OCI-LY7 (cell line): ENCODE data around the gene NAA40. TPM values are rescaled to one million over a fixed set of nuclear protein-coding genes. Genes with fewer than 3 reads are reported as not detected.

Source experiments
- BruUV-seq: library from RNA; stranded (reverse); fragments of 400-500 nt; replicated peaks from 2 replicates; lab custom pipeline; 2021; lab: Mats Ljungman, UMichigan
- CTCF ChIA-PET: fragments of 300-600 bp; sonication (Branson Sonifier 250); formaldehyde crosslinking; loops from one replicate; lab custom pipeline; 2022; ENCODE audit warnings: antibody characterized with exemption; ENCODE audit not compliant: unreplicated experiment; lab: Charles Lee
- POLR2A ChIA-PET: fragments of 300-600 bp; sonication (Branson Sonifier 250); formaldehyde crosslinking; loops from one replicate; lab custom pipeline; 2022; ENCODE audit warnings: antibody characterized with exemption; lab: Charles Lee
- DNase-seq: peaks from one replicate; pipeline ENCODE4 v3.0.0-alpha.2; 2015; ENCODE audit warnings: low spot score
- H2AFZ ChIP-seq: fragments of 200-600 bp; sonication (generic), shearing (Covaris generic); 2 replicates; pipeline ENCODE4 v1.6.1; 2014; ENCODE audit warnings: mild to moderate bottlenecking, antibody characterized with exemption, low read length, moderate library complexity
- H3K27ac ChIP-seq: fragments of 200-600 bp; sonication (generic); 2 replicates; pipeline ENCODE4 v1.5.1; 2014; ENCODE audit warnings: mixed run types, low read depth, mild to moderate bottlenecking, moderate library complexity, low read length, inconsistent platforms; ENCODE audit not compliant: poor library complexity, severe bottlenecking
- H3K36me3 ChIP-seq: fragments of 200-600 bp; sonication (generic); 2 replicates; pipeline ENCODE4 v1.6.1; 2014; ENCODE audit warnings: mild to moderate bottlenecking, antibody characterized with exemption, low read length, moderate library complexity, mixed read lengths; ENCODE audit not compliant: insufficient read depth
- H3K4me1 ChIP-seq: fragments of 200-600 bp; sonication (generic); 2 replicates; pipeline ENCODE4 v1.5.1; 2014; ENCODE audit warnings: mild to moderate bottlenecking, low read length; ENCODE audit not compliant: insufficient read depth, poor library complexity, severe bottlenecking
- H3K4me2 ChIP-seq: fragments of 200-600 bp; sonication (generic); 2 replicates; pipeline ENCODE4 v1.6.1; 2014; ENCODE audit warnings: mild to moderate bottlenecking, low read length
- H3K4me3 ChIP-seq: fragments of 200-600 bp; sonication (generic); 2 replicates; pipeline ENCODE4 v1.5.1; 2014; ENCODE audit warnings: mild to moderate bottlenecking, low read depth, low read length; ENCODE audit not compliant: poor library complexity, severe bottlenecking
- H3K79me2 ChIP-seq: fragments of 200-600 bp; sonication (generic); 2 replicates; pipeline ENCODE4 v1.6.1; 2016; ENCODE audit warnings: low read depth, mild to moderate bottlenecking, low read length, moderate library complexity, mixed read lengths; ENCODE audit not compliant: insufficient read depth
- H3K9me2 ChIP-seq: fragments of 200-600 bp; sonication (generic); 2 replicates; pipeline ENCODE4 v1.6.1; 2016; ENCODE audit warnings: mild to moderate bottlenecking, low read length, mixed read lengths; ENCODE audit not compliant: insufficient read depth
- H3K9me3 ChIP-seq: fragments of 200-600 bp; sonication (generic); 2 replicates; pipeline ENCODE4 v1.6.1; 2014; ENCODE audit warnings: mild to moderate bottlenecking, mixed run types, low read length, mixed read lengths
- H4K20me1 ChIP-seq: fragments of 200-600 bp; sonication (generic); 2 replicates; pipeline ENCODE4 v1.6.1; 2014; ENCODE audit warnings: mild to moderate bottlenecking, antibody characterized with exemption, low read length, moderate library complexity, mixed read lengths; ENCODE audit not compliant: insufficient read depth
- EZH2phosphoT487 ChIP-seq: fragments of 200-600 bp; sonication (generic); IDR thresholded peaks from 2 replicates; pipeline ENCODE4 v1.6.1; 2018; ENCODE audit warnings: low read depth, borderline replicate concordance, mild to moderate bottlenecking, mixed run types, antibody characterized with exemption, low read length, moderate library complexity, mixed read lengths
- intact Hi-C: fragments of 100-400 bp; cut with micrococcal nuclease; formaldehyde crosslinking; loops from one replicate; pipeline ENCODE4 v1.10.0; 2022; ENCODE audit not compliant: unreplicated experiment
- total RNA-seq, 2 experiments: library from RNA; depleted of rRNA in 1 of 2; stranded (reverse); fragments of >200 nt in 1 of 2; shearing (Covaris generic) in 1 of 2; gene quantifications; 2 replicates each; pipeline ENCODE4 v1.2.3, GENCODE V29; 2014 to 2022
- TF ChIP-seq, protein P1 (sequence below): fragments of 200-600 bp; sonication (generic); conservative IDR thresholded peaks from 2 replicates; pipeline ENCODE4 v1.5.1; 2014; ENCODE audit warnings: mild to moderate bottlenecking, antibody characterized with exemption, low read length, moderate library complexity, mixed read lengths

NAA40 gene
- total RNA-seq, 2 experiments from 2014 or later = 24.5 to 45.5 TPM

- intact Hi-C loops = no loop called here
- peaks cover 10% of the 10 kb centered on the region for H3K4me1 ChIP-seq
- no peak overlapping the region for H3K4me2 ChIP-seq
- H3K79me2 ChIP-seq = no peaks in the 10 kb centered on the region
- no TSS peak for BruUV-seq
- no peaks in the 10 kb centered on the region for H3K9me2 ChIP-seq
- no peaks in the 10 kb centered on the region for H4K20me1 ChIP-seq
- H3K36me3 ChIP-seq = no peaks in the 10 kb centered on the region
- TF ChIP-seq, protein P1, sequence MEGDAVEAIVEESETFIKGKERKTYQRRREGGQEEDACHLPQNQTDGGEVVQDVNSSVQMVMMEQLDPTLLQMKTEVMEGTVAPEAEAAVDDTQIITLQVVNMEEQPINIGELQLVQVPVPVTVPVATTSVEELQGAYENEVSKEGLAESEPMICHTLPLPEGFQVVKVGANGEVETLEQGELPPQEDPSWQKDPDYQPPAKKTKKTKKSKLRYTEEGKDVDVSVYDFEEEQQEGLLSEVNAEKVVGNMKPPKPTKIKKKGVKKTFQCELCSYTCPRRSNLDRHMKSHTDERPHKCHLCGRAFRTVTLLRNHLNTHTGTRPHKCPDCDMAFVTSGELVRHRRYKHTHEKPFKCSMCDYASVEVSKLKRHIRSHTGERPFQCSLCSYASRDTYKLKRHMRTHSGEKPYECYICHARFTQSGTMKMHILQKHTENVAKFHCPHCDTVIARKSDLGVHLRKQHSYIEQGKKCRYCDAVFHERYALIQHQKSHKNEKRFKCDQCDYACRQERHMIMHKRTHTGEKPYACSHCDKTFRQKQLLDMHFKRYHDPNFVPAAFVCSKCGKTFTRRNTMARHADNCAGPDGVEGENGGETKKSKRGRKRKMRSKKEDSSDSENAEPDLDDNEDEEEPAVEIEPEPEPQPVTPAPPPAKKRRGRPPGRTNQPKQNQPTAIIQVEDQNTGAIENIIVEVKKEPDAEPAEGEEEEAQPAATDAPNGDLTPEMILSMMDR = no peak
- no peak for TF ChIP-seq EZH2phosphoT487
- no peak for DNase-seq
- no peak overlapping the region for H3K27ac ChIP-seq
- no peaks in the 10 kb centered on the region for H3K9me3 ChIP-seq
- CTCF ChIA-PET = interaction anchor here (0.6 kb wide), 1 partner anchor 17 kb away, joined by 3 read pairs; no protein-coding TSS in a partner anchor
- H3K4me3 ChIP-seq = no peak overlapping the region
- no peak overlapping the region for H2AFZ ChIP-seq
- POLR2A ChIA-PET = no interaction called here
Measured at GRCh38 chr11:63923319-63923718, 15.5 kb upstream of the NAA40 start.

- TF ChIP-seq EZH2phosphoT487 = no peak
- TF ChIP-seq, protein P1 = no peak
- no peaks in the 10 kb centered on the region for H3K4me1 ChIP-seq
- H3K79me2 ChIP-seq = no peaks in the 10 kb centered on the region
- H4K20me1 ChIP-seq = no peaks in the 10 kb centered on the region
- no peak overlapping the region for H3K27ac ChIP-seq
- H3K9me2 ChIP-seq = no peaks in the 10 kb centered on the region
- POLR2A ChIA-PET = no interaction called here
- no peak overlapping the region for H2AFZ ChIP-seq
- H3K4me2 ChIP-seq = no peak overlapping the region
- H3K9me3 ChIP-seq = no peaks in the 10 kb centered on the region
- H3K4me3 ChIP-seq = no peak overlapping the region
- intact Hi-C loops = no loop called here
- no TSS peak for BruUV-seq
- H3K36me3 ChIP-seq = no peaks in the 10 kb centered on the region
- DNase-seq = no peak
- CTCF ChIA-PET = no interaction called here
Measured at GRCh38 chr11:63929616-63930015, 9.2 kb upstream of the NAA40 start.

- TF ChIP-seq, protein P1 = no peak
- TF ChIP-seq EZH2phosphoT487 = no peak
- H3K36me3 ChIP-seq = no peaks in the 10 kb centered on the region
- BruUV-seq = no TSS peak
- H4K20me1 ChIP-seq = no peaks in the 10 kb centered on the region
- no peak overlapping the region for H2AFZ ChIP-seq
- no peak overlapping the region for H3K4me3 ChIP-seq
- no peak overlapping the region for H3K27ac ChIP-seq
- H3K9me2 ChIP-seq = no peaks in the 10 kb centered on the region
- H3K4me1 ChIP-seq = no peaks in the 10 kb centered on the region
- CTCF ChIA-PET = interaction anchor here (0.6 kb wide), 1 partner anchor 46 kb away, joined by 4 read pairs; no protein-coding TSS in a partner anchor
- intact Hi-C loops = no loop called here
- POLR2A ChIA-PET = no interaction called here
- no peaks in the 10 kb centered on the region for H3K9me3 ChIP-seq
- H3K4me2 ChIP-seq = no peak overlapping the region
- no peaks in the 10 kb centered on the region for H3K79me2 ChIP-seq
- DNase-seq = no peak
Measured at GRCh38 chr11:63931045-63931444, 7.8 kb upstream of the NAA40 start.
